ENCODE measurements around the gene ABHD1.
A peak's percentile ranks its signal among the peaks of the same experiment; 100 is the strongest.
"Not testable (repeated sequence)": the region's sequence is repeated elsewhere in the genome, so short reads cannot be mapped to it uniquely, and the experiment has no call there.

The ABHD1 gene

DNA sequence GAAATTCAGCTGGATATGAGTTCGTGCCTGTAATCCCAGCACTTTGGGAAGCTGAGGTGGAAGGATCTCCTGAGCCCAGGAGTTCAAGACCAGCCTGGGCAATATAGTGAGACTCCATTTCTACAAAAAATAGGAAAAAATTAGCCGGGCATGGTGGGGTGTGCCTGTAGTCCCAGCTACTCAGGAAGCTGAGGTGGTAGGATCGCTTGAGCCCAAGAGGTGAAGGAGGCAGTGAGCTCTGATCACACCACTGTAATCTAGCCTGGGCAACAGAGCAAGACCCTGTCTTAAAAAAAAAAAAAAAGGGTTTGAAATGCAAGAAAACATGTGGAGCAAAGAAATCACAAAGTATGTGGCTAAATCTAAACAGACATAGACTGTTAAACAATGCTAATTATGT is 14.5 kb upstream of the ABHD1 start:
- DNase-seq (ENCODE audit: low read depth in 2 of 2), result no peak

DNA sequence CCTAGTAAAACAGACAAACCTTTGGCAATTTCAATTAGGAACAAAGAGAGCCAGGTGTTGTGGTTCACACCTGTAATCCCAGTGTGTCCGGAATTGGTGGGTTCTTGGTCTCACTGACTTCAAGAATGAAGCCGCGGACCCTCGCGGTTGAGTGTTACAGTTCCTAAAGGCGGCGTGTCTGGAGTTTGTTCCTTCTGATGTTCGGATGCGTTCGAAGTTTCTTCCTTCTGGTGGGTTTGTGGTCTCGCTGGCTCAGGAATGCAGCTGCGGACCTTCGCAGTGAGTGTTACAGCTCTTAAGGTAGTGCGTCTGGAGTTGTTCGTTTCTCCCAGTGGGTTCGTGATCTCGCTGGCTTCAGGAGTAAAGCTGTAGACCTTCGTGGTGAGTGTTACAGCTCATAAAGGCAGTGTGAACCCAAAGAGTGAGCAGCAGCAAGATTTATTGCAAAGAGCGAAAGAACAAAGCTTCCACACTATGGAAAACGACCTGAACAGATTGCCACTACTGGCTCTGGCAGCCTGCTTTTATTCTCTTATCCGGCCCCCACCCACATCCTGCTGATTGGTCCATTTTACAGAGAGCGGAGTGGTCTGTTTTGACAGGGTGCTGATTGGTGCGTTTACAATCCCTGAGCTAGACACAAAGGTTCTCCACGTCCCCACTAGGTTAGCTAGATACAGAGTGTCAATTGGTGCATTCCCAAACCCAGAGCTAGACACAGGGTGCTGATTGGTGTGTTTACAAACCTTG is 12.8 kb upstream of the ABHD1 start:
- DNase-seq (ENCODE audit: low read depth in 2 of 2), result not testable (repeated sequence)

DNA sequence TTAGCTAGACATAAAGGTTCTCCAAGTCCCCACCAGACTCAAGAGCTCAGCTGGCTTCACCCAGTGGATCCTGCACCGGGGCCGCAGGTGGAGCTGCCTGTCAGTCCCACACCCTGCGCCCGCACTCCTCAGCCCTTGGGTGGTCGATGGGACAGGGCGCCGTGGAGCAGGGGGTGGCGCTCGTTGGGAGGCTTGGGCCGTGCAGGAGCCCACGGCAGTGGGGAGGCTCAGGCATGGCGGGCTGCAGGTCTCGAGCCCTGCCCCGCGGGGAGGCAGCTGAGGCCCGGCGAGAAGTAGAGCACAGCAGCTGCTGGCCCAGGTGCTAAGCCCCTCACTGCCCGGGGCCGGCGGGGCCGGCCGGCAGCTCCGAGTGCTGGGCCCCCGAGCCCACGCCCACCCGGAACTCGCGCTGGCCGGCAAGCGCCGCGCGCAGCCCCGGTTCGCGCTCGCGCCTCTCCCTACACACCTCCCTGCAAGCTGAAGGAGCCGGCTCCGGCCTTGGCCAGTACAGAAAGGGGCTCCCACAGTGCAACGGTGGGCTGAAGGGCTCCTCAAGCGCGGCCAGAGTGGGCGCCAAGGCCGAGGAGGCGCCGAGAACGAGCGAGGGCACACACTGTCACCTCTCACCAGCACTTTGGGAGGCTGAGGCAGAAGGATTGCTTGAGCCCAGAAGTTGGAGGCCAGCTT is 12.1 kb upstream of the ABHD1 start:
- not testable (repeated sequence) for DNase-seq (ENCODE audit: low read depth in 2 of 2)

DNA sequence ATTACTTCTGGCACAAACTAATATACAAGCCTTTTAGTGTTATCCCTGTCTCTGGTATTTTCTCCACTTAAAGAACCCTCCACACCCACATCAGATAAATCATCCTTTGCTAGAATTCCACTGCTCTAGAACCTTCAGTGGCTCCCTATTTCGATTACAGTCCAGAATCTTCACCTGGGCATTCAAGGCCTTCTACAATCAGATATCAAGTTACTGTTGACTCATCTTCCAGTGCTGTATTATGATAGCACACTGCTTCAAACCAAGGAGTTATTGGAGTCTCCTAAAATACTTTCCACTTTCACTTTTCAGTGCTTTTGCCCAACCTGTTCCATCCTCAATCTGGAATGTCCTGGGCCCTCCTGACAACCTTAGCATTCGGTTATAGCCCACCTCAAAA is 8.1 kb upstream of the ABHD1 start:
- no peak for DNase-seq (ENCODE audit: low read depth in 2 of 2)

DNA sequence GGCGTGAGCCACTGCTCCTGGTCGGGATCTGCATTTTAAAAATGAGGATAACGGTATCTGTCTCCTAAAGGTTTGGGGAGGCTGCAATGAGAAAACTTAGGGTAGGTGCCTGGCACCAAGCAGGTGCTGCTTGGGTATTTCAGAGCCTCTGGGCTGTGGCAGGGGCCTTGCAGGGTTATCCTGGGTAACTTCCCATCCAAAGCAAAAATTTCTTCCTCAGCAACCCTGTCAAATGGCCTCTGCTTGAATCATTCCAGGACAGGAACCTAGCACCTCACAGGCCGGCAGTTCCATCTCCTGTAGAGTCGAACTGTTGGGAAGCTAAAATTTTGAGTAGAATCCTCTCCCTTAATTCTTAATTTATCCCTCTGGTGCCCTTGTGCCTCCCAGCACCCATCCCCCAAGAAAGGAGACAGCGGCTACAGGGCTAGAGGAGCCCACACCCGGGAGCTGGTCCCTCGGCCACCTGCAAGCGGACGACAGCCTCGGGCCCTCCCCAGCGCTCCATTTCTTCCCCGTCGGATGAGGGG is 5.6 kb upstream of the ABHD1 start:
- DNase-seq (ENCODE audit: low read depth in 2 of 2), result no peak

DNA sequence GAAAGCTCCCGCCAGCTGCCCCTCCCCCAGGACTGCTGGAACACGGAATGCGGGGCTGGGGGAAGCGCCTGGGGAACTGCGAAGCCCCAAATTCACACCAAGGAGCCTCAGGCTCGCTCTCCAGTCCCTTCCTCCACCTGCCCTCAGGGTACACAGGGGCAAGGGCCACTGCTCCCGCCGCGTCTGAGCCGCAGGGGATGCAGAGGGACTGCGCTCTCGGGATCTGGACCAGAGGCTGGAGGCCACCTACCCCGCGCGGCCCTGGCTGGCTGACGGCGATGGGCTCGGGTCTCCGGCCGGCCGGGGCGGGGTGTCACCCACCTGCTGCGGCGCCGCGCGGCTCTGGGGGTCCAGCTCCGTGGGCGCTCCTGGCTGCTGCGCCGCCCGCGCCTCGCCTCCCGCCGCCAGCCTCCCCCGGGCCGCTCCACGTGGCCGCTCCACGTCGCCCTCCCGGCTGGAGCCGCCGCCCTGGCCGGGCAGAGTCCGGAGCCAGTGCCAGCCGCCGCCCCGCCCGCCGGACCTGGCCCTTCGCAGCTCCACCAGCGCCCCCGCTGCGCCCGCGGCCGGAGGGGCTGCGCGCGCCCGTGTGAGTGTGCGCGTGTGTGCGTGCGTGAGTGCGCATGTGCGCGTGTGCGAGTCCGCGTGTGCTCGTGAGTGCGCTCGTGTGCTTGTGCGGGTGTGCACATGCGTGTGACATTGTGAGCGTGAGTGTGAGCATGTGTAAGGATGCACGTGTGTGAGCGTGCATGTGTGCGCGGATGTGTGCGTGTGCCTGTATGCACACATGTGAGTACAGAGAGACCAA is 4.9 kb upstream of the ABHD1 start, which contains the start of gene CGREF1:
CGREF1 (minus strand) TSS at position 604 of the 805 bp plus-strand sequence. CDS start 14,762 bp downstream, outside the sequence.
- no peak for DNase-seq (ENCODE audit: low read depth in 2 of 2)

DNA sequence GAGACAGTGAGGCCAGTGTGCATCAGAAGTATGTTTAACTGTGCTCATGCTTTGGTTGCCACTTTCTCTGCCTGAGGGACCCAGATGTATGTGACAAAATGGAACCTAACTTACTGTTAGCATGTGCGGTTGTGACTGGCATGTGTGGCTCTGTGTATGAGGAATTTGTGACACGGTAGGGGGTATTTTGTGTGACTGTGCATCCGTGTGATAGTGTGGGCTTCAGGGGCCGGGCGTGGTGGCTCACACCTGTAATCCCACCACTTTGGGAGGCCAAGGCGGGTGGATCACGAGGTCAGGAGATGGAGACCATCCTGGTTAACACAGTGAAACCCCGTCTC is 4.3 kb upstream of the ABHD1 start:
- DNase-seq (ENCODE audit: low read depth in 2 of 2), result not testable (repeated sequence)

DNA sequence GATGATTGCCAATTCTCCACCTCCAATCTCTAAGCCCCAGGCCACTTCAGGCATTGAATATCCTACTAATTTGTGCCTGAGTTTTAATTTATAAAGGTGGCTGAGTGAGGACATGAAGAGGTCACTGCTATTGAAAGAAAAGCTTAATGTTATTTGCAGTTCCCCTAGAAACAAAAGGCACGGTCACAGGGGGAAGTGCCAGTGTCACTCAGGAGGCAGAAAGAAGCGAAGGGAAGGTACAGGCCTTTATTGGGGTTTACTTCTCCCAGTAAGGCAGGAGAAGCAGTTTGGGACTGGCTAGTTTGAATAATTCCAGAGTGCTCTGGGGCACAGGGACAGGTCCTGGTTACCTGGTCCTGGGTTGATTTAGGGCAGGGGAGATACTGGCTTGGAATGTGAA is 1.7 kb upstream of the ABHD1 start:
- DNase-seq (ENCODE audit: low read depth in 2 of 2), result no peak

DNA sequence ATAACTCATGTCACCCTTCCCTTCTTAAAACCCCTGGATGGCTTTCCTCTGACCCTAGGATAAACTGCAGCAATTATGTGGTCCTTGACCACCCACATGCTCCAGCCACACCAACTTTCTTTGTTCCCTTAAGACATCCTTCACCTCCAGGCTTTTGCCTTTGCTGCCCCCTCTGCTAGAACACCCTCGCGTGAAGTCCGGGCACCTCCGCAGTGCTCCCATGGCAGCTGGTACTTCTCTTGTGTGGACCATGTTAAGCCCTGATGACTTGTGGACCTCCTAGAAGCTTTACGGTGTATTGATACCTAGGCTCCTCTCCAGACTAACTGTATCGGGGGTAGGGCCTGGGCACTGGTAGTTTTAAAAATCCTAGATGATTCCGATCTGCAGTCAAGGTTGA is 824 bp upstream of the ABHD1 start:
- no peak for DNase-seq (ENCODE audit: low read depth in 2 of 2)

DNA sequence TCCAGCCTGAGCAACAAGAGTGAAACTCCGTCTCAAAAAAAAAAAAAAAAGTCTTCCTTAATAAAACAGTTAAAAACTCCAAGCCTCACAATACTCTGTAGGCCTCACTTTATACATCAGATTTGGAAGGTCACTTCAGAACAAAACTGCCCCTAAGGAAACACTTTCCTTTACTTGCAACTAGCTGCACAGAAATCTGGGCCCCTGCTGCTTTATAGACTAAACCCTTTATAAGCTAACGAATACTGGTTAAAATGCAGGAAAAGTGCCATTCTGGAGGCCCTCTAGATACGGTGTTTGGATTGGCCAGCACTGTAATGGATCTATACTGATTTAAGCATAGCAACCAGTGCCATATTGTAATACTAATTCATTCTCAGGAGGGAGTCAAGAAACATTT is 1.5 kb downstream of the ABHD1 start:
- no peak for DNase-seq (ENCODE audit: low read depth in 2 of 2)

DNA sequence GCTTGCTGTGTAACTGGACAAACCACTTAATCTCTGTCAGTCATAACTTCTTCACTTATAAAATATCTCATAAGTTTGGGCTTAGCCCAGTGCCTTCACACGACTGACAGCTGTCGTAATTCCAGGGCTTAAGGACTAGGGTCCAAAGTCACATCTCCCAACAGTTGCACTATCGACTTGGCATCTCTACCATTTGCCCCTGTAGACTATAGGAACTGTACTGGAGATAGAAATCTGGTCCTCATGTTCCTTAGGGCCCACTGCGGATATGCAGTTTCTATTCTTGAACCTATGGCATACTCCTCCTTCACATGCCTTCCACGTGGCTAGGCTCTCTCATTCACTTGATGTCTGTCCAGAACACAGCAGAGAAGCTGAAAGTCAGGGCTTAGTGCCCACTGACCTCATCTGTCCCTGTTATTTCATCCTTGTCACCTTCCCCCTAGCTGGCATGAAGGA is 2.7 kb downstream of the ABHD1 start:
- no peak for DNase-seq (ENCODE audit: low read depth in 2 of 2)

DNA sequence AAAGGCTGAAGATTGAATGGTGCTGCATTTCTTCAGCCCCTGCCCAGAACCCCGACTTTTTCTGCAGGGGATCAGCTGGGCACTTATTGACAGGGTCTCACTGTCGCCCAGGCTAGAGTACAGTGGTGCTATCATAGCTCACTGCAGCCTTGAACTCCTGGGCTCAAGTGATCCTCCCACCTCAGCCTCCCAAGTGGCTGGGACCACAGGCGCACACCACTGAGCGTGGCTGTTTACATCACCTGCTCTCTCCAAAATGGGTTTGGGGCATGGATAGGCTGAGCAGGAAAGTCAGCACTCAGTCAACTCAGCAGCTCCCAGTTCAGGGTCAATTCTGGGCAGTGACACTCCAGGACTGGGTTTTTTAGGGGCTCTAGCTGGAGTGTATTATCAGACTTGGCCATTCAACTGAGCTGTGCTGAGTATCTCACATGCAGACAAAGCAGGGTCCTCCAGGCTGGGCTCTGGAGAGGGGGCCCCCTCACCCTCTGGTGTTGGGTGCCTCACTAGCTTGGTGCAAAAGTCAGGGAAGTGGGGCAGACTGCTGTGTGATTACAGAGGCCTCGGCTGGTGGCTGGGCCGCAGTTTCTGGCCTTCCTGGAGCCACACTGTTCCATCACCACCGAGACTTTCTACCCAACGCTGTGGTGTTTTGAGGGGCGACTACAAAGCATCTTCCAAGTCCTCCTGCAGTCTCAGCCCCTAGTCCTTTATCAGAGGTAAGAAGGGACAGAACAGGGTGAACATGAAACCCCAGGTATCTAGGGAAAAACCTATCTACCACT is 4.5 kb downstream of the ABHD1 start:
- DNase-seq (ENCODE audit: low read depth in 2 of 2), result no peak

DNA sequence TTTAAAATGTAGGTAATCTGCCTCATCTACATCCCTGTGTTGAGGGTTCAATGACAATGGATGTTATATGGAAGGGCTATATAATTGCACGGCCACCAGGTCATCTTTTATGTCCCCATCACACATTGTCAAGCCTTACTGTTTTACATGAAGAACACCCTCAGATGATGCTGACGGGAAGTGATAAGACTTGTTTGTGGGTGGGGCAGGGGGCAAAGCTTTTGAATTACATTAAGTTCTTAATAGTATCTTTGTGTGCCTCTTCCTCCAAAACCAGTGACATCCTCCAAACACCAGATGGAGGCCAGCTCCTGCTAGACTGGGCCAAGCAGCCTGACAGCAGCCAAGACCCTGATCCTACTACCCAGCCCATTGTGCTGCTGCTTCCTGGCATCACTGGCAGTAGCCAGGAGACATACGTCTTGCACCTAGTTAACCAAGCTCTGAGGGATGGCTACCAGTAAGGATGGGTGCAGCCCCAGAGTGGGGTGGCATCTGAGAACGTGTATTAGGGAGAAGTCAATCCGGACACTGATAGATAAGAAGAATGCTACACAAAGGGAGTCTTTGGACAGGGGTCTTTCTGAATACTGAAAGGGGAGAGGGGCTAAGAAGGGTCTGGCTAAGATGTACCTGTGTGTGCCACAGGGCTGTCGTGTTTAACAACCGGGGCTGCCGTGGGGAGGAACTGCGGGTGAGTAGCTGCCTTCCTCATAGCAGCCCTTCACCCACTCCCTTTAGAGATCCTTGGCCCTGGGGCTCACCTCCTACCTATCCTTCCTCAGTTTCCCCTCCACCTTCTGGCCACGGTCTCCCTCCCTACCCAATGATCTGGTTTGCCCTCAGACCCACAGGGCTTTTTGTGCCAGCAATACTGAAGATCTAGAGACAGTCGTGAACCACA is 5.3 kb downstream of the ABHD1 start:
- no peak for DNase-seq (ENCODE audit: low read depth in 2 of 2)

DNA sequence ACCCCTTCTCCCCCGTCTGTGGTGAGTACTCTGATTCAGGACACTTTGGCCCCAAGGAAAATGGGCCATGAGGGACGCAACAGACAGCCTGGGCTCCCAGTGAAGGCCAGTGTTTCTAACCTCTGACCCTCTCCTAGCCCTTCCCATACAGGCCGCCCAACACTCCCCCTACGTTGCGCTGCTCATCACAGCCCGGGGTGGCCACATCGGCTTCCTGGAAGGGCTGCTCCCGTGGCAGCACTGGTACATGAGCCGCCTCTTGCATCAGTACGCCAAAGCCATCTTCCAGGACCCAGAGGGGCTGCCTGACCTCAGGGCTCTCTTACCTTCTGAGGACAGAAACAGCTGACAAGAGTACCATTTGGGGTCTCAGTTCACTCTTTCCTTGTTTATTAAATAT is 6.8 kb downstream of the ABHD1 start:
- no peak for DNase-seq (ENCODE audit: low read depth in 2 of 2)

DNA sequence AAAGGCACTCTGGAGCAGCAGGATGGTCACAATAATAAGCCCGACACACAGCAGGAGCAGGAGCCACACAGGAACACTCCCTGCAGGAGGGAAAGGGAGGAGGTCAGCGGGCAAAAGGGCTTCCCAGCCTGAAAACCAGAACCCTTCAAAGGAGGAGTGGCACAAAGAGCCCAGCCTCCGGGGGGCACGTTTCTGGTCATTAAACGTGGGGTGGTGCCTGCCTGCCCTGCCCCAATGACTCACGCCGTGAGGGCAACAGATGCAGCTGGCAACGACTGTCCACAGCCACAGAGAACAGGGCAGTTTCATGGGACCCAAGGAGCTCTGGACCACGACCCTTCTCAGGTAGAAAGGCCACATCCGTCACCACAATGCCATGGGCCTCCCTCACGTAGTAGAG is 7.8 kb downstream of the ABHD1 start:
- DNase-seq (ENCODE audit: low read depth in 2 of 2), result no peak

DNA sequence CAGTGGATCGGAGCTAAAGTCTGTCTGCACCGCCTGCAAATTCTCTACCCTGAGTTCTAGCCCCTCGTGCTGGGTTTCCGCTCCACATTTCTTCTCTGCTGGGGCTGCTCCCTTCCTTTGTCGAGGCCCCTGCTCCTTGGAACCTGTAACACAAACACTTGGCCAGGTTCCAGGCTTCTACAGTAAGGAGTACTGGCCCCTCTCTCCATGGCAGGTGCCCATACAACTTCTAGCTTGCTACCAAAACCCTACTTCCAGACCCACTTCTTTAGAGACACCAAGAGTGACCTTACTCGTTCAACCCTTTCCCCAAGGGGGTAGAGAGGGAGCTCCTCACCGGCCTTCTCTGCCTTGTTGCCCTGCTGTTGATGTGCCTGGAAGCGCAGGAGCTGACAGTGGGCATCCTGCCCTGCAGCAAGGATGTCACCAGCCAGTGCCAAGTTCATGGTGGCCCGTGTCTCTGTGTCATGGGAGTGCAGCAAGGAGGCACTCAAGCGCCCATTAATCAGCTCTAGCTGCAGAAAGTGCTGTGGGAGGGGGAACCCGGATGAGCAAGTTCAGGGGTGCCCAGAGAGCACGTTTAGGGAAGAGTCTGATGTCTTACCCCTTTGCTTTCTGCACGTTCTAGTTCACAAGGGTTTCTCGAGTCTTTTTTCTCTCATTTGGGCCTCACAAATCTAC is 9.7 kb downstream of the ABHD1 start:
- DNase-seq (ENCODE audit: low read depth in 2 of 2), result no peak

DNA sequence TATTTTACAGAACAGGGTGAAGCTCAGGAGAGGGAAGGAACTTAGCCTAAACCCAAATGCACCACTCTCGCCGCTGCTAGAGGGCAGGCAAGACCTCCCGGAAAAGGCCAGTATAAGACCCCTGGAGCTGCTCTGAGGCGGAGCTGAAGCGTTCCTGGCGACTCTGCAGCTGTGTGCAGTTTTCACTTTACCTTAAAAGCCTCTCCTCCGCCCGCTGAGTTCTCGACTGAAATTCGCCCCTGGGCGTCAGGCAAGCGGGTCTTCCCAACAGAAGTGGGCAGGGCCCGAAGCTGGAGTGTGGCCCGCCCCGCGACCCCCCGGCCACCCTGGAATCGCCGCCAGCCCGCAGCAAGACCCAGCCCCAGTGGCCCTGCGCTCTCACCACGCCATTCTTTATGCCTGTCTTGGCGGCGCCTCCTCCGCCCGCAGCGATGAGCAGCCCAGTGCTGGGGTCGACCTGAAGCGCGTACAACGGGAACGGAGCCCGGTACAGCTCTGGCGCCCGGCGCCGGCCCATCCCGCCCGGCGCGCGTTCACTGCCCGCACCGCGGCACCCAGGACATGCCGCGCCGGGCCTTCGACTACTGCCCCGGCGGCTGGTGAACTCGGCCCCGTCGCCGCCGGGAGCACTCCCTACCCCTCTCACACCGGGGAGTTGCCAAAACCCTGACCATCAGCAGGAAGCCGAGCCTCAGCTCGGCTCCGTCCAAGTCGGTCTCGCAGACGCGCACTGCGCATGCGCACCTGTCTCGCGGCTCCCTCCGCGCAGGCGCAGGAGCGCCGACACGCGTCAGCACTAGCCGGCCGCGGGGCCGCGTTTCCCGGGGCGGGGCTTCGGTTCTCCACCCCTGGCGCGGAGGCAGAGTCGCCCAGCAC is 10.5 kb downstream of the ABHD1 start, which contains the start of gene PREB:
PREB (minus strand) TSS at position 732 of the 876 bp plus-strand sequence; CDS start at position 517, 215 bp downstream.
- DNase-seq (ENCODE audit: low read depth in 2 of 2), result peak; percentile 88 to 90

DNA sequence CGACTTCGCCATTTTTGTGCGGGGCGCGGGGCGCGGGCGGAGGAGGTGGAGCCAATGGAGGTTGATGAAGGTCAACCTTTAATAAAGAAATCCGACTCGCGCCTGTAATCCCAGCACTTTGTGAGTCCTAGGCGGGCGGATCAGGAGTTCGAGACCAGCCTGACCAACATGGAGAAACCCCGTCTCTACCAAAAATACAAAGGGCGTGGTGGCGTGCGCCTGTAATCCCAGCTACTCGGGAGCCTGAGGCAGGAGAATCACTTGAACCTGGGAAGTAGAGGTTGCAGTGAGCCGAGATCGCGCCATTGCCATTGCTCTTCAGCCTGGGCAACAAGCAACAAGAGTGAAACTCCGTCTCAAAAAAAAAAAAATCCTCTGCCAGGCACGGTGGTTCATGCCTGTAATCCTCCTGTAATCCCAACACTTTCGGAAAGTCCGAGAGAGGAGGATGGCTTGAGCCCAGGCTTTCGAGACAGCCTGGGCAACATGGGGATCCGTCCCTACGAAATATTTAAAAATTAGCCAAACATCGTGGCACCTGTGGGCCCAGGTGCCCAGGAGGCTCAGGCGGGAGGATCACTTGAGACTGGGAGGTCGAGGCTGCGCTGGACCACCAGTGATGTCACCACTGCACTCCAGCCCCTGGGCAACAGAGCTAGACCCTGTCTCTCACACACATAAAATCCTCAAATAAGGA is 11.3 kb downstream of the ABHD1 start:
- no peak for DNase-seq (ENCODE audit: low read depth in 2 of 2)
